ENCODE measurements around the gene RGS8.

Gene RGS8

DNA sequence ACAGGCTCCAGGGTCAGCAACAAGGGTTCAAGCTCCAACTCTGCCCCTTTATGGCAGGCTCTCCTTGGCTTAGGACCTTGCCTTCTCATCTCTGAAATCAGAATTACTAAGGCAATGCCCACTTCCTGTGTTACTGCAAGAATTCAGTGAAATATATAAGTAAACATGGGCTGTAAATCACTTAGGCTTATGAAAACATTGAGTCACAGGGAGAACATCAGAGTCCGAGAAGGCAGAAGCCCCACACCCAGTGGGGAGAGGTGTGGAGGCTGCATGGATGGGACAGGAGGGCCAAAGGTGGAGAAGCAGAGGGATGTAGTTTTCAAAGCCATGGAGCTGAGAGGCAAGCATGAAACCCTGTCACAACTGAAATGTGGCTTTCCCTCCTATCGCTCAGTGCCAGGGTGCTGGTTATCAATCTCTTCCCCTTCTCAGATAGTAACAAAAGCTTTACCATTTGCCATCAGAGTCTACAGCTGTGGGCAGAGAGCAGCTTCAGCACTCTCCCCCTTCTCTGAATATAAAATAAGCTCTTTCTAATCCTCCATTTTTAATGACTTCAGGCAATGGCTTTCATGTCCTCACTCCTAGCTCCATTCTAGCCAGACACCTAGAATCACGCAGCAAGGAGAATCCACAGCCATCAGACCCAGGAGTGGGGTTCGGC lies 3.4 kb downstream of the RGS8 start:
- TF ChIP-seq SUZ12 (IDR thresholded peaks at IDR 0.05; ENCODE audit: extremely low read depth, insufficient read depth, insufficient read length) (no peak), YY1 (IDR thresholded peaks at IDR 0.05; ENCODE audit: insufficient read depth, insufficient read length) (no peak), ZNF274 (IDR thresholded peaks at IDR 0.05; ENCODE audit: low read depth, low read length) (no peak)
- no peaks in the 10 kb centered on the region for H3K9me3 ChIP-seq (ENCODE audit: insufficient read depth, low read length)
- H3K27me3 ChIP-seq (ENCODE audit: insufficient read depth, insufficient read length): peaks cover 30% of the 10 kb centered on the region
- no peaks in the 10 kb centered on the region for H3K36me3 ChIP-seq (ENCODE audit: insufficient read depth, insufficient read length, low read length)
- peaks cover 2% of the 10 kb centered on the region for H3K4me1 ChIP-seq (ENCODE audit: insufficient read depth, insufficient read length)
- DNase-seq (ENCODE audit: low read depth, low spot score): no peak
- no peak overlapping the region for H3K9ac ChIP-seq (ENCODE audit: insufficient read length, low read depth)
- H3K4me3 ChIP-seq (ENCODE audit: insufficient read length, low read depth): no peak overlapping the region

DNA sequence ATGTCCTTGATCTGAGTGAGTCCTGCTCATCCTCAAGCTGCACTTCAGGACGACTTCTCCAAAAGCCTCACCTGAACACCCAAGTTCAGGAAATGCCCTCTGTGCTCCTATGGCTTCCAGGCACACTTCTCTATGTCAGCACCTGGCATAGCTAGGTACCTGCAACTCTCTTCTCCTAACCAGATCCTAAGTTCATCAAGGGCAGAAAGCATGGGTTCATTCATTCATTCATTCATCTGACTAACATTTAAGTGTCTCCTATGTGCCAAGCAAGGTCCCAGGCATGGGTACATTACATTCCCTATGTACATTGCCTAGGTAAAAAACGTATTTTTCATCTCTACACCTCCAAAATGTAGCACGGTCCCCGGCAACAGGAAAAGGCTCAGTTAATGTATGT lies 4.0 kb downstream of the RGS8 start:
- Histone ChIP-seq H3K4me3 (ENCODE audit: insufficient read length, low read depth) (no peak overlapping the region), H3K9ac (ENCODE audit: insufficient read length, low read depth) (no peak overlapping the region), H3K27me3 (ENCODE audit: insufficient read depth, insufficient read length) (peaks cover 30% of the 10 kb centered on the region), H3K9me3 (ENCODE audit: insufficient read depth, low read length) (no peaks in the 10 kb centered on the region), H3K36me3 (ENCODE audit: insufficient read depth, insufficient read length, low read length) (no peaks in the 10 kb centered on the region), H3K4me1 (ENCODE audit: insufficient read depth, insufficient read length) (peaks cover 2% of the 10 kb centered on the region)
- TF ChIP-seq SUZ12 (IDR thresholded peaks at IDR 0.05; ENCODE audit: extremely low read depth, insufficient read depth, insufficient read length) (no peak), YY1 (IDR thresholded peaks at IDR 0.05; ENCODE audit: insufficient read depth, insufficient read length) (no peak), ZNF274 (IDR thresholded peaks at IDR 0.05; ENCODE audit: low read depth, low read length) (no peak)
- DNase-seq (ENCODE audit: low read depth, low spot score): no peak

DNA sequence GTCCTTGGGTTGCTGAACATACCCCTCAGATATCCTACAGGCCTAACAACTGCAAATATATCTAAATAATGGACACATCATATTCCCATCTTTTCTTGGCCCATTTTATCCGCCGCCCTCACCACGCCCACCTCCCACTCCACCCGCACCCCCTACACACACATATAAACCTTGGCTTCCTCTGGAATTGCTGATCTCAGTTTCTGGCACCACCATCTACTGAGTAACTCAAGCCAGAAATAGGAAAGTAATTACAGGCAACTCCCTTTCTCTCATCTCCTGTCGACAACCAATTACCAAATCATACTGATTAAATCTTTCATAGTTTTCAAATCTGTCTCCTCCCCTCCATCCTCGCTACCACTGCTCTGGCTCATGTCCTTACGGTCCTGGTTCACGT lies 4.7 kb downstream of the RGS8 start:
- Histone ChIP-seq H3K9me3 (ENCODE audit: insufficient read depth, low read length) (no peaks in the 10 kb centered on the region), H3K9ac (ENCODE audit: insufficient read length, low read depth) (no peak overlapping the region), H3K4me1 (ENCODE audit: insufficient read depth, insufficient read length) (peaks cover 2% of the 10 kb centered on the region), H3K27me3 (ENCODE audit: insufficient read depth, insufficient read length) (peaks cover 29% of the 10 kb centered on the region), H3K36me3 (ENCODE audit: insufficient read depth, insufficient read length, low read length) (no peaks in the 10 kb centered on the region), H3K4me3 (ENCODE audit: insufficient read length, low read depth) (no peak overlapping the region)
- DNase-seq (ENCODE audit: low read depth, low spot score): no peak
- TF ChIP-seq SUZ12 (IDR thresholded peaks at IDR 0.05; ENCODE audit: extremely low read depth, insufficient read depth, insufficient read length) (no peak), ZNF274 (IDR thresholded peaks at IDR 0.05; ENCODE audit: low read depth, low read length) (no peak), YY1 (IDR thresholded peaks at IDR 0.05; ENCODE audit: insufficient read depth, insufficient read length) (no peak)

DNA sequence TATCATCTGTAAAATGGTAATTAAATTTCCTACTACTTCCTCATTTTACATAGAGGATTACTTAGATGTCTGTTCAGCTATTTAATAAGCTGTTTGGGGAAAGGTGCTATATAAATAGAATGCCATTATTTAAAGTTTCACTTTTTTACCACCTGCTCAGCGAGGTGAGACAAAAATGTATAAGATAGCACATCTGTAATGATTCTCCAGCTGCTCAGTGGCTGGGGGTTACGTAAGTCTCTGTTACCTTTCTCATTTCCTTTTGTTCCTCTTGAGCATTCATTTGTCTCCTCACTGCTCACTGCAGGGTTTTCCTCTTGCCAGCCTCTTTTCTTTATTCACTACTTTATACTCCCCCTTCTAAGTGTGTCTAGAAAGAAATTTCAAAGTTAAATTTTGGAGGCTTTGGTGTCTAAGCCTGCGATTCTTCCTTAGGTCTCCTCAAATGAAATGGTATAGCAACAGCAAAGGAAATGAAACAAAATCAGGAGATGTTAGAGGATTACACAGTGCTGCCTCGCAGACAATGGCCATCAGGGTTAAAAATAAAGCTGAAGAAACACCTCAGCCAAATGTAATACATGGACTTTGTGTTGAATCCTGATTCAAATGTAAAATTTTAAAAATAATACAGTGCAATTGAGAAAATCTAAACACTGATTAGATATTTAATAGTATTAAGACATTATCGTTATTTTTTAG lies 6.8 kb downstream of the RGS8 start:
- Histone ChIP-seq H3K9me3 (ENCODE audit: insufficient read depth, low read length) (no peaks in the 10 kb centered on the region), H3K9ac (ENCODE audit: insufficient read length, low read depth) (no peak overlapping the region), H3K36me3 (ENCODE audit: insufficient read depth, insufficient read length, low read length) (no peaks in the 10 kb centered on the region), H3K4me1 (ENCODE audit: insufficient read depth, insufficient read length) (no peaks in the 10 kb centered on the region), H3K27me3 (ENCODE audit: insufficient read depth, insufficient read length) (peaks cover 18% of the 10 kb centered on the region), H3K4me3 (ENCODE audit: insufficient read length, low read depth) (no peak overlapping the region)
- TF ChIP-seq YY1 (IDR thresholded peaks at IDR 0.05; ENCODE audit: insufficient read depth, insufficient read length) (no peak), SUZ12 (IDR thresholded peaks at IDR 0.05; ENCODE audit: extremely low read depth, insufficient read depth, insufficient read length) (no peak), ZNF274 (IDR thresholded peaks at IDR 0.05; ENCODE audit: low read depth, low read length) (no peak)
- no peak for DNase-seq (ENCODE audit: low read depth, low spot score)

DNA sequence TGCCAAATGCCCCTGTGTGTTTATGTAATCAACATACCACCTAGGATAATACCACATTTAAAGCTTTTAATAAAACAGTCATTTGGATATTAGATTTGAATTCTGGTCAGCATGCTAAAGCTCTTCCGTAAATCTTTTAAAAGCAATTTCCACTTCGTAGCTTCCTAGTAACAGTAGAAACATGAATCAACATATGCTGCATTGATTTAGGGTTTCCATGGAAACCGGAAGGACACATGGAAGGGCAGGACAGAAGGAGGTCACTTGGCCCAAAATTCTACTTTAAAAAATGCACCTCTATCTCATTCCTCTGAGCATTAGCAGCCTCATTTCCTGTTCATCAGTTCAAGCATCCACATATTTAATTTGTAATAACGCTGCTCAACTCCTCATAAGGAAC lies 8.1 kb downstream of the RGS8 start:
- peaks cover 2% of the 10 kb centered on the region for H3K4me1 ChIP-seq (ENCODE audit: insufficient read depth, insufficient read length)

DNA sequence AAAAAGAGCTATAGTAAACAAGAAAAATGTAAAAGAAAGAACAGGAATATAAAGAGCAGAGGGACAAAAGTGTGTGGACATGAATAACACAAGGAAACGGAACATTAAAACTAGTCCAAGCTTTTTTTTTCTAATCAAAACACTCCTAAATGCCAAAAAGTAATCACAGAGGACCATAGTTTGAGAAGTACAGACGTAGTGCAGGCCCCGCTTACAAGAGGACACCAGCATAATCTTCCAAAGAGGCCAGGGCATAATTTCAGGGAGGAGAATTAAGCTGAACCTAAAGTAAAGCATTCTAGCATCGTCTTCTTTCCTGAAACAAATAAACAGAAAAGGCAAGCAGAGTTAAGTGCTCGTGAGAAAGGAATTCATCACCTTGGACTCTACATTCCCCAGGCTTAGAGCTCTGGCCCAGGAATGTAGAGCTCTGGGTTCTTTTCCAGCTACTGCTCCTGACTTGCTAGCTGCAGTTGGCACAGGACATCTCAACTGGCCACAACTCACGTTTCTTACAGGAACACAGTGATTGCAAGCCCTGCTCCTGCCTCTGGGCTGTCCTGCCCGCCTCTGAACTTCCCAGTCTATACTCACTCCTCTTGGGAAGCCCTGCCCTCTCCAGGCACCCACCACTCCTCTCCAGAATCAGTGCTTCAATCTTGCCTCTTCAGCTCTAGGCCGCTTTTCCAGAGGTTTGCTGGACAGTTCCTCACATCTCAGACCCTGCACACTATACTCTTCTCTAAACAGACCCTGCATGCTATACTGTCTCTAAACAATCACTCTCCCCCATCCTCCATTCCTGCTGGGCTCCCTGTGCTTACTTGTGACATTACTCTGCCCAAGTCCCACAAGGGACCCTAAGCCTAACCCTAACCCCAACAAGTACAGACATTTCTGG lies 9.8 kb downstream of the RGS8 start:
- no peaks in the 10 kb centered on the region for H3K27me3 ChIP-seq (ENCODE audit: insufficient read depth, insufficient read length)
- TF ChIP-seq ZNF274 (IDR thresholded peaks at IDR 0.05; ENCODE audit: low read depth, low read length) (no peak), SUZ12 (IDR thresholded peaks at IDR 0.05; ENCODE audit: extremely low read depth, insufficient read depth, insufficient read length) (no peak), YY1 (IDR thresholded peaks at IDR 0.05; ENCODE audit: insufficient read depth, insufficient read length) (no peak)
- peaks cover 7% of the 10 kb centered on the region for H3K4me1 ChIP-seq (ENCODE audit: insufficient read depth, insufficient read length)
- H3K9me3 ChIP-seq (ENCODE audit: insufficient read depth, low read length): no peaks in the 10 kb centered on the region
- no peak overlapping the region for H3K9ac ChIP-seq (ENCODE audit: insufficient read length, low read depth)
- H3K4me3 ChIP-seq (ENCODE audit: insufficient read length, low read depth): no peak overlapping the region
- DNase-seq (ENCODE audit: low read depth, low spot score): no peak
- H3K36me3 ChIP-seq (ENCODE audit: insufficient read depth, insufficient read length, low read length): no peaks in the 10 kb centered on the region

More for the DNA sequence above, 8.1 kb downstream of the RGS8 start:
- H3K9ac ChIP-seq (ENCODE audit: insufficient read length, low read depth): no peak overlapping the region
- H3K27me3 ChIP-seq (ENCODE audit: insufficient read depth, insufficient read length): peaks cover 14% of the 10 kb centered on the region
- no peak overlapping the region for H3K4me3 ChIP-seq (ENCODE audit: insufficient read length, low read depth)
- no peak for DNase-seq (ENCODE audit: low read depth, low spot score)
- no peaks in the 10 kb centered on the region for H3K9me3 ChIP-seq (ENCODE audit: insufficient read depth, low read length)
- TF ChIP-seq YY1 (IDR thresholded peaks at IDR 0.05; ENCODE audit: insufficient read depth, insufficient read length): no peak
- no peaks in the 10 kb centered on the region for H3K36me3 ChIP-seq (ENCODE audit: insufficient read depth, insufficient read length, low read length)

DNA sequence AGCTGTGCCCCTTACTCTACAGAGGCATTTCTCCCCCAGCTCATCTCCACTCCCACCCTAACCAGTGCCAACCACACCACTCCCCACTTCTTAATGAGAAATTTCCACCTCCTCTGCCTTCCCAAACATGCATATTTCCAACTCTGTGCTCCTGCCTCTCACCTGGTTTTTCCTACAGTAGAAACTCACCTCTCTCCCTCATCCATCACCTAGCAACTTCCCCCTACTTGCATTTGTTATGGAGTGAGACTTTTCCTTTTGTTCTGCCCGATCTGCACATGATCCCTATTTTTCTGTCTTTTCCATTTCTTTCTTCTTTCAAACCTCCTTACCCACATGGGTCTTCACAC lies 11.9 kb downstream of the RGS8 start:
- no peak for DNase-seq (ENCODE audit: low read depth, low spot score)
- Histone ChIP-seq H3K36me3 (ENCODE audit: insufficient read depth, insufficient read length, low read length) (no peaks in the 10 kb centered on the region), H3K4me3 (ENCODE audit: insufficient read length, low read depth) (no peak overlapping the region), H3K27me3 (ENCODE audit: insufficient read depth, insufficient read length) (no peaks in the 10 kb centered on the region), H3K9me3 (ENCODE audit: insufficient read depth, low read length) (no peaks in the 10 kb centered on the region), H3K4me1 (ENCODE audit: insufficient read depth, insufficient read length) (peaks cover 10% of the 10 kb centered on the region), H3K9ac (ENCODE audit: insufficient read length, low read depth) (no peak overlapping the region)
- TF ChIP-seq ZNF274 (IDR thresholded peaks at IDR 0.05; ENCODE audit: low read depth, low read length): no peak
- no peak for TF ChIP-seq YY1 (IDR thresholded peaks at IDR 0.05; ENCODE audit: insufficient read depth, insufficient read length)
- TF ChIP-seq SUZ12 (IDR thresholded peaks at IDR 0.05; ENCODE audit: extremely low read depth, insufficient read depth, insufficient read length): no peak

Measured in NT2/D1 (cell line).